H9 (cell line): ENCODE results near the gene INPP5J. TPM values are rescaled to one million over a fixed set of nuclear protein-coding genes. Genes with fewer than 3 reads are reported as not detected.

Experiments
- DNase-seq: peaks from one replicate; pipeline ENCODE4 v3.0.0-alpha.2; 2017
- H2AFZ ChIP-seq: one replicate; pipeline ENCODE4 v1.6.1; 2013; ENCODE audit warnings: mild to moderate bottlenecking, low read length, control low read depth, moderate library complexity
- H2AK5ac ChIP-seq: 2 replicates; pipeline ENCODE4 v1.6.1; 2013; ENCODE audit warnings: low read length, control low read depth, mixed read lengths; ENCODE audit not compliant: insufficient read length
- H2BK120ac ChIP-seq: one replicate; pipeline ENCODE4 v1.6.1; 2013; ENCODE audit warnings: low read depth, mild to moderate bottlenecking, low read length, control low read depth, inconsistent platforms; ENCODE audit not compliant: poor library complexity, severe bottlenecking
- H2BK12ac ChIP-seq: 2 replicates; pipeline ENCODE4 v1.6.1; 2013; ENCODE audit warnings: low read length, control low read depth, mixed read lengths, low read depth; ENCODE audit not compliant: insufficient read length
- H2BK15ac ChIP-seq: 2 replicates; pipeline ENCODE4 v1.6.1; 2013; ENCODE audit warnings: low read depth, low read length, control low read depth
- H2BK20ac ChIP-seq: one replicate; pipeline ENCODE4 v1.6.1; 2013; ENCODE audit warnings: low read depth, mild to moderate bottlenecking, low read length, control low read depth, inconsistent platforms; ENCODE audit not compliant: poor library complexity, severe bottlenecking
- H2BK5ac ChIP-seq: 2 replicates; pipeline ENCODE4 v1.6.1; 2013; ENCODE audit warnings: low read length, control low read depth, mixed read lengths; ENCODE audit not compliant: insufficient read length
- H3K14ac ChIP-seq: 2 replicates; pipeline ENCODE4 v1.6.1; 2013; ENCODE audit warnings: low read length, control low read depth; ENCODE audit not compliant: insufficient read depth
- H3K18ac ChIP-seq: 2 replicates; pipeline ENCODE4 v1.6.1; 2013; ENCODE audit warnings: low read depth, mild to moderate bottlenecking, mixed read lengths, low read length, control low read depth; ENCODE audit not compliant: insufficient read length
- H3K23ac ChIP-seq: 2 replicates; pipeline ENCODE4 v1.6.1; 2013; ENCODE audit warnings: low read length, control low read depth, mixed read lengths, low read depth; ENCODE audit not compliant: insufficient read length
- H3K23me2 ChIP-seq: 2 replicates; pipeline ENCODE4 v1.6.1; 2013; ENCODE audit warnings: low read depth, mild to moderate bottlenecking, mixed read lengths, low read length, control low read depth; ENCODE audit not compliant: insufficient read length, poor library complexity, severe bottlenecking
- H3K27ac ChIP-seq: 2 replicates; pipeline ENCODE4 v1.5.1; 2013; ENCODE audit warnings: low read length, control low read depth, mixed read lengths, low read depth; ENCODE audit not compliant: insufficient read length
- H3K27me3 ChIP-seq: 2 replicates; pipeline ENCODE4 v1.6.1; 2013; ENCODE audit warnings: low read length, control low read depth, inconsistent platforms; ENCODE audit not compliant: insufficient read depth
- H3K4ac ChIP-seq: 2 replicates; pipeline ENCODE4 v1.6.1; 2013; ENCODE audit warnings: low read depth, mild to moderate bottlenecking, control low read depth, inconsistent platforms, low read length, moderate library complexity
- H3K4me1 ChIP-seq: 2 replicates; pipeline ENCODE4 v1.6.1; 2013; ENCODE audit warnings: low read length, control low read depth, inconsistent platforms; ENCODE audit not compliant: insufficient read depth
- H3K4me2 ChIP-seq: 2 replicates; pipeline ENCODE4 v1.6.1; 2013; ENCODE audit warnings: low read length, control low read depth, mixed read lengths; ENCODE audit not compliant: insufficient read length, insufficient read depth
- H3K56ac ChIP-seq: 2 replicates; pipeline ENCODE4 v1.6.1; 2013; ENCODE audit warnings: low read depth, mild to moderate bottlenecking, mixed read lengths, low read length, control low read depth; ENCODE audit not compliant: insufficient read length
- H3K79me1 ChIP-seq: 2 replicates; pipeline ENCODE4 v1.6.1; 2013; ENCODE audit warnings: low read depth, mild to moderate bottlenecking, moderate library complexity, low read length, control low read depth, inconsistent platforms; ENCODE audit not compliant: insufficient read depth, poor library complexity, severe bottlenecking
- H3K79me2 ChIP-seq: 2 replicates; pipeline ENCODE4 v1.6.1; 2013; ENCODE audit warnings: low read length, control low read depth, inconsistent platforms; ENCODE audit not compliant: insufficient read depth
- H3K9ac ChIP-seq: 2 replicates; pipeline ENCODE4 v1.6.1; 2013; ENCODE audit warnings: low read length, control low read depth, mixed read lengths; ENCODE audit not compliant: insufficient read length; ENCODE audit errors: extremely low read depth
- H3K9me3 ChIP-seq: one replicate; pipeline ENCODE4 v1.6.1; 2013; ENCODE audit warnings: low read depth, low read length, inconsistent platforms; ENCODE audit not compliant: control insufficient read depth
- H3T11ph ChIP-seq: one replicate; pipeline ENCODE4 v1.6.1; 2013; ENCODE audit warnings: mild to moderate bottlenecking, low read length, control low read depth, inconsistent platforms
- H4K20me1 ChIP-seq: one replicate; pipeline ENCODE4 v1.6.1; 2013; ENCODE audit not compliant: control insufficient read depth, insufficient read length, insufficient read depth
- H4K5ac ChIP-seq: 2 replicates; pipeline ENCODE4 v1.6.1; 2013; ENCODE audit warnings: low read depth, mild to moderate bottlenecking, mixed read lengths, low read length, control low read depth; ENCODE audit not compliant: insufficient read length
- H4K8ac ChIP-seq: replicated peaks from 2 replicates; pipeline ENCODE4 v1.6.1; 2013; ENCODE audit warnings: low read length, control low read depth, mixed read lengths, low read depth; ENCODE audit not compliant: insufficient read length
- H4K91ac ChIP-seq: 2 replicates; pipeline ENCODE4 v1.6.1; 2013; ENCODE audit warnings: low read depth, mild to moderate bottlenecking, moderate library complexity, mixed read lengths, low read length, control low read depth; ENCODE audit not compliant: insufficient read length
- H3K27ac Mint-ChIP-seq, 3 experiments: 2 replicates in 2 of 3; 3 replicates in 1 of 3; pipeline ENCODE4 v1.8.0; 2020 to 2021; ENCODE audit warnings: mixed read lengths in 3 of 3, mild to moderate bottlenecking in 1 of 3, moderate library complexity in 1 of 3
- H3K27me3 Mint-ChIP-seq: 2 replicates; pipeline ENCODE4 v1.8.0; 2021; ENCODE audit warnings: low read depth, mild to moderate bottlenecking, moderate library complexity, mixed read lengths
- H3K36me3 Mint-ChIP-seq, 3 experiments: 2 replicates in 2 of 3; 3 replicates in 1 of 3; pipeline ENCODE4 v1.8.0; 2020 to 2021; ENCODE audit warnings: low read depth in 3 of 3, mixed read lengths in 3 of 3; ENCODE audit not compliant: insufficient read depth in 1 of 3
- H3K4me1 Mint-ChIP-seq, 2 experiments: 2 replicates each; pipeline ENCODE4 v1.8.0; 2020; ENCODE audit warnings: mixed read lengths in 2 of 2
- H3K4me3 Mint-ChIP-seq, 2 experiments: 2 replicates in 1 of 2; 3 replicates in 1 of 2; pipeline ENCODE4 v1.8.0; 2020 to 2021; ENCODE audit warnings: mild to moderate bottlenecking in 2 of 2, mixed read lengths in 2 of 2, moderate library complexity in 1 of 2
- H3K9me3 Mint-ChIP-seq, 2 experiments: 2 replicates in 1 of 2; 3 replicates in 1 of 2; pipeline ENCODE4 v1.8.0; 2020; ENCODE audit warnings: mild to moderate bottlenecking in 2 of 2, mixed read lengths in 2 of 2, moderate library complexity in 1 of 2
- WGBS: extraction: QIAGEN DNeasy Blood & Tissue Kit; methylation state at CpG from one replicate; pipeline ENCODE4 v1.1.7; 2013; ENCODE audit warnings: missing lambda C conversion rate, low lambda C conversion rate, mixed read lengths; ENCODE audit not compliant: insufficient read length; ENCODE audit errors: extremely low coverage; 5-methylcytosine and 5-hydroxymethylcytosine counted together
- total RNA-seq: library from RNA; stranded (reverse); gene quantifications from 2 replicates; pipeline ENCODE4 v1.2.1, GENCODE V29; 2021
- TF ChIP-seq, protein P1 (sequence below): fragments of 200-600 bp; sonication (generic); conservative IDR thresholded peaks from 3 replicates; pipeline ENCODE4 v1.8.0; 2021; ENCODE audit warnings: antibody characterized with exemption, mild to moderate bottlenecking

Gene INPP5J
- total RNA-seq, 1 experiment from 2014 or later, result 4.9 TPM

- WGBS, result no CpG with 5 or more reads among the region's 10 CpGs
- no peak overlapping the region for H3T11ph ChIP-seq
Measured at GRCh38 chr22:31137721-31138120, 15.0 kb downstream of the INPP5J start.

More at GRCh38 chr22:31137721-31138120, 15.0 kb downstream of the INPP5J start:
- Histone ChIP-seq H3K79me1 (peaks cover 9% of the 10 kb centered on the region), H3K18ac (no peak overlapping the region), H2BK15ac (no peak overlapping the region), H2BK20ac (no peak overlapping the region), H4K20me1 (no peaks in the 10 kb centered on the region), H4K8ac (no peak overlapping the region), H3K79me2 (peaks cover 10% of the 10 kb centered on the region; the same call in 1 of the 2 replicates), H3K4me2 (no peak overlapping the region), H3K23ac (no peak overlapping the region), H3K14ac (no peak overlapping the region), H3K23me2 (peaks cover 11% of the 10 kb centered on the region), H2BK12ac (no peak overlapping the region), H4K91ac (no peak overlapping the region), H4K5ac (no peak overlapping the region), H3K27ac (no peak overlapping the region), H3K27me3 (no peaks in the 10 kb centered on the region), H2BK5ac (no peak overlapping the region), H3K4me1 (peaks cover 7% of the 10 kb centered on the region; the same call in 1 of the 2 replicates), H3K9me3 (no peaks in the 10 kb centered on the region), H2AFZ (no peak overlapping the region), H2BK120ac (no peak overlapping the region), H3K4ac (no peak overlapping the region), H2AK5ac (no peak overlapping the region), H3K56ac (no peak overlapping the region), H3K9ac (no peak overlapping the region)
- H3K36me3 Mint-ChIP-seq, result peaks cover 26 to 34% (median 29%) of the 10 kb centered on the region in 3 experiments; a peak in 6 of 7 replicates
- no peaks in the 10 kb centered on the region for H3K9me3 Mint-ChIP-seq
- H3K27me3 Mint-ChIP-seq, result no peaks in the 10 kb centered on the region; the same call in 1 of the 2 replicates
- H3K4me1 Mint-ChIP-seq, result peaks cover 15 to 20% of the 10 kb centered on the region in 2 experiments
- H3K27ac Mint-ChIP-seq, result no peak overlapping the region
- DNase-seq, result no peak
- TF ChIP-seq, protein P1, sequence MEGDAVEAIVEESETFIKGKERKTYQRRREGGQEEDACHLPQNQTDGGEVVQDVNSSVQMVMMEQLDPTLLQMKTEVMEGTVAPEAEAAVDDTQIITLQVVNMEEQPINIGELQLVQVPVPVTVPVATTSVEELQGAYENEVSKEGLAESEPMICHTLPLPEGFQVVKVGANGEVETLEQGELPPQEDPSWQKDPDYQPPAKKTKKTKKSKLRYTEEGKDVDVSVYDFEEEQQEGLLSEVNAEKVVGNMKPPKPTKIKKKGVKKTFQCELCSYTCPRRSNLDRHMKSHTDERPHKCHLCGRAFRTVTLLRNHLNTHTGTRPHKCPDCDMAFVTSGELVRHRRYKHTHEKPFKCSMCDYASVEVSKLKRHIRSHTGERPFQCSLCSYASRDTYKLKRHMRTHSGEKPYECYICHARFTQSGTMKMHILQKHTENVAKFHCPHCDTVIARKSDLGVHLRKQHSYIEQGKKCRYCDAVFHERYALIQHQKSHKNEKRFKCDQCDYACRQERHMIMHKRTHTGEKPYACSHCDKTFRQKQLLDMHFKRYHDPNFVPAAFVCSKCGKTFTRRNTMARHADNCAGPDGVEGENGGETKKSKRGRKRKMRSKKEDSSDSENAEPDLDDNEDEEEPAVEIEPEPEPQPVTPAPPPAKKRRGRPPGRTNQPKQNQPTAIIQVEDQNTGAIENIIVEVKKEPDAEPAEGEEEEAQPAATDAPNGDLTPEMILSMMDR, result no peak
- no peak overlapping the region for H3K4me3 Mint-ChIP-seq
